ENCODE measurements around the gene EPHX1.

Gene EPHX1

DNA sequence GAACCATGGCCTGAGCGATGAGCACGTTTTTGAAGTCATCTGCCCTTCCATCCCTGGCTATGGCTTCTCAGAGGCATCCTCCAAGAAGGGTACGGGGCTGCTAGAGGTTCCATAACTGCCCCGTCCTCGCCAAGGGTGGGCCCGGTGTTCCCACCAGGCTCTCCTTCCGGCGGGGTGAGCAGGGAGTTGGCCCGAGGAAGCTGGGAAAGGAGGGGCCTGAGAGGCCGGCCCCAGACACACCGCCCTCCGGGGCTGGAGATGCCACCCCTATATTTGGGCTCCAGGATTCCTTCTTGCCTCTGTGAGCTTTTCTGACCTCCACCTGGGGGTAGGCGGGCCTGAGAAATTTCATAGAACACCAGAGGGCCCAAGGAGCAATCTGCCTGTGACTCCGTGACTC is 28.9 kb downstream of the EPHX1 start:
- no peaks in the 10 kb centered on the region for H3K27me3 ChIP-seq (ENCODE audit: low read depth, low read length)
- H3K4me3 ChIP-seq (ENCODE audit: low read length), result no peak overlapping the region
- H3K27ac ChIP-seq (ENCODE audit: low read length), result no peak overlapping the region
- H4K20me1 ChIP-seq (ENCODE audit: insufficient read depth, low read length), result no peaks in the 10 kb centered on the region
- H3K9me3 ChIP-seq (ENCODE audit: insufficient read depth, low read length), result no peaks in the 10 kb centered on the region
- H3K4me2 ChIP-seq (ENCODE audit: low read length), result no peak overlapping the region
- TF ChIP-seq, protein P1, sequence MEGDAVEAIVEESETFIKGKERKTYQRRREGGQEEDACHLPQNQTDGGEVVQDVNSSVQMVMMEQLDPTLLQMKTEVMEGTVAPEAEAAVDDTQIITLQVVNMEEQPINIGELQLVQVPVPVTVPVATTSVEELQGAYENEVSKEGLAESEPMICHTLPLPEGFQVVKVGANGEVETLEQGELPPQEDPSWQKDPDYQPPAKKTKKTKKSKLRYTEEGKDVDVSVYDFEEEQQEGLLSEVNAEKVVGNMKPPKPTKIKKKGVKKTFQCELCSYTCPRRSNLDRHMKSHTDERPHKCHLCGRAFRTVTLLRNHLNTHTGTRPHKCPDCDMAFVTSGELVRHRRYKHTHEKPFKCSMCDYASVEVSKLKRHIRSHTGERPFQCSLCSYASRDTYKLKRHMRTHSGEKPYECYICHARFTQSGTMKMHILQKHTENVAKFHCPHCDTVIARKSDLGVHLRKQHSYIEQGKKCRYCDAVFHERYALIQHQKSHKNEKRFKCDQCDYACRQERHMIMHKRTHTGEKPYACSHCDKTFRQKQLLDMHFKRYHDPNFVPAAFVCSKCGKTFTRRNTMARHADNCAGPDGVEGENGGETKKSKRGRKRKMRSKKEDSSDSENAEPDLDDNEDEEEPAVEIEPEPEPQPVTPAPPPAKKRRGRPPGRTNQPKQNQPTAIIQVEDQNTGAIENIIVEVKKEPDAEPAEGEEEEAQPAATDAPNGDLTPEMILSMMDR (IDR thresholded peaks at IDR 0.05; ENCODE audit: low read depth, low read length), result no peak
- no peak for TF ChIP-seq EZH2phosphoT487 (IDR thresholded peaks at IDR 0.05; ENCODE audit: low read depth)
- no peak overlapping the region for H3K9ac ChIP-seq (ENCODE audit: low read length)
- H3K79me2 ChIP-seq (ENCODE audit: low read length), result no peaks in the 10 kb centered on the region
- H2AFZ ChIP-seq (ENCODE audit: low read depth, low read length), result no peak overlapping the region
- H3K4me1 ChIP-seq (ENCODE audit: low read length), result no peaks in the 10 kb centered on the region
- no peaks in the 10 kb centered on the region for H3K36me3 ChIP-seq (replicated peaks; ENCODE audit: low read depth, low read length)

DNA sequence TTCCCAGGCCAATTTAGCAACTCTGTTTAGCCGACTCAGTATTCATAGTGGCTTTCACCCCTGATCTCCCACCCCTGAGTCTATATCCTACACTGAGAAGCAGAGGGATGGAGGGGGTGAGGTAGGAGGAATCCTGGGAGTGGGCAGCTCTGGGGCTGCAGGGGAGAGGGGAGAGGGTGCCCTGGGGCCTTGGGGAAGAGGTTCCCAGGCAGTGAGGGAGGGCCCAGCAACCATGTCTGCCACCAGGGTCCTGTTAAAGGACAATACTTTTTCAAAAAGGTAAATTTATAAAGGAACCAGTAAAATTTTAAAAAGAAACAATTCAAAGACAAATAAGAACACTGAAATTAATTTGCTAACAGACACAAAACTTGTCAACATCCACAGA is 30.3 kb downstream of the EPHX1 start:
- Histone ChIP-seq H3K27me3 (ENCODE audit: low read depth, low read length) (no peaks in the 10 kb centered on the region), H3K4me3 (ENCODE audit: low read length) (no peak overlapping the region), H2AFZ (ENCODE audit: low read depth, low read length) (no peak overlapping the region), H3K4me2 (ENCODE audit: low read length) (no peak overlapping the region), H3K36me3 (replicated peaks; ENCODE audit: low read depth, low read length) (no peaks in the 10 kb centered on the region), H3K9ac (ENCODE audit: low read length) (no peak overlapping the region), H3K4me1 (ENCODE audit: low read length) (no peaks in the 10 kb centered on the region), H3K79me2 (ENCODE audit: low read length) (no peaks in the 10 kb centered on the region), H3K27ac (ENCODE audit: low read length) (no peak overlapping the region), H4K20me1 (ENCODE audit: insufficient read depth, low read length) (no peaks in the 10 kb centered on the region), H3K9me3 (ENCODE audit: insufficient read depth, low read length) (no peaks in the 10 kb centered on the region)
- TF ChIP-seq EZH2phosphoT487 (IDR thresholded peaks at IDR 0.05; ENCODE audit: low read depth), result no peak
- TF ChIP-seq, protein P1 (IDR thresholded peaks at IDR 0.05; ENCODE audit: low read depth, low read length), result no peak

DNA sequence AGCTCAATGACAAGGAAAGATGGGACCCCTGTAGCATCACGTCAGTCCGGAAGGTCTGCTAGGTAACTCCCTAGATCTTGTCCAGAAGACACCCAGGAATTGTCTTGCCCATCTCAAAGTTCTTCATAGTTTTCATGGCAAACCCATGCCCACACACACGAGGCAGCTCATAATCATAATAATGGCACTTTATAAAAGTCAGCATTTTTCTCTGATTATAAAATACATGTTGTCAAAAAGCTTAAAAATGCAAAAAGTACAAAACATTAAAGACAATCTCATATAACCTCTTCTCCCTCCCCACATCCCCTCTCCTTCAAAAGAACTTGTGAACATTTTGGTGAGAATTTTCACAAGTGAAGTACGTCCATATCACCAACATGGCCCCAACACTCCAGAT is 30.8 kb downstream of the EPHX1 start:
- Histone ChIP-seq H3K4me3 (ENCODE audit: low read length) (no peak overlapping the region), H3K27me3 (ENCODE audit: low read depth, low read length) (no peaks in the 10 kb centered on the region), H3K79me2 (ENCODE audit: low read length) (no peaks in the 10 kb centered on the region), H3K9me3 (ENCODE audit: insufficient read depth, low read length) (no peaks in the 10 kb centered on the region), H2AFZ (ENCODE audit: low read depth, low read length) (no peak overlapping the region), H3K4me1 (ENCODE audit: low read length) (no peaks in the 10 kb centered on the region), H3K36me3 (replicated peaks; ENCODE audit: low read depth, low read length) (no peaks in the 10 kb centered on the region), H3K9ac (ENCODE audit: low read length) (no peak overlapping the region), H4K20me1 (ENCODE audit: insufficient read depth, low read length) (no peaks in the 10 kb centered on the region), H3K4me2 (ENCODE audit: low read length) (no peak overlapping the region), H3K27ac (ENCODE audit: low read length) (no peak overlapping the region)
- no peak for TF ChIP-seq EZH2phosphoT487 (IDR thresholded peaks at IDR 0.05; ENCODE audit: low read depth)
- TF ChIP-seq, protein P1 (IDR thresholded peaks at IDR 0.05; ENCODE audit: low read depth, low read length), result no peak

DNA sequence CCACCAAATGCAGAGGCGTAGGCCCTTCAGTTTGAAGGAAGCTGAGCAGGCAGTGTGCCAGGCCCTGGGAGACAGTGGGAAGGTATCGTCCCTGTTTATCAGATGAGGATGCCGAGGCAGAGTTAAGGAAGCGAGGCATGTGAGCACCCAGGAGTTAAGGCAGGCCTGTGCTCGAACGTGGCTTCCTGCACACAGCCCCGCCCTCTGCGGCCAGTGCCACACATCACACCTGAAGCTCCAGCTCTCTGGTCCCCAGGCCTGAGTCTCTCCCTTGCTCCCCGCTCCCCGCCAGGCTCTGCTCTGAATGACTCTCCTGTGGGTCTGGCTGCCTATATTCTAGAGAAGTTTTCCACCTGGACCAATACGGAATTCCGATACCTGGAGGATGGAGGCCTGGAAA is 32.1 kb downstream of the EPHX1 start:
- H3K4me1 ChIP-seq (ENCODE audit: low read length), result peaks cover 13% of the 10 kb centered on the region
- H2AFZ ChIP-seq (ENCODE audit: low read depth, low read length), result no peak overlapping the region
- no peaks in the 10 kb centered on the region for H3K9me3 ChIP-seq (ENCODE audit: insufficient read depth, low read length)
- H3K36me3 ChIP-seq (replicated peaks; ENCODE audit: low read depth, low read length), result peaks cover 12% of the 10 kb centered on the region
- no peaks in the 10 kb centered on the region for H3K27me3 ChIP-seq (ENCODE audit: low read depth, low read length)
- H3K27ac ChIP-seq (ENCODE audit: low read length), result no peak overlapping the region
- no peaks in the 10 kb centered on the region for H4K20me1 ChIP-seq (ENCODE audit: insufficient read depth, low read length)
- TF ChIP-seq, protein P1 (IDR thresholded peaks at IDR 0.05; ENCODE audit: low read depth, low read length), result no peak
- no peak for TF ChIP-seq EZH2phosphoT487 (IDR thresholded peaks at IDR 0.05; ENCODE audit: low read depth)
- no peaks in the 10 kb centered on the region for H3K79me2 ChIP-seq (ENCODE audit: low read length)
- H3K4me3 ChIP-seq (ENCODE audit: low read length), result no peak overlapping the region
- H3K4me2 ChIP-seq (ENCODE audit: low read length), result no peak overlapping the region
- no peak overlapping the region for H3K9ac ChIP-seq (ENCODE audit: low read length)

Data from OCI-LY3 (cell line).